ENCODE measurements around the gene HYI. TPM values are rescaled to one million over a fixed set of nuclear protein-coding genes. Genes with fewer than 3 reads are reported as not detected.
"Not testable (repeated sequence)": the region's sequence is repeated elsewhere in the genome, so short reads cannot be mapped to it uniquely, and the experiment has no call there.

HYI gene
- total RNA-seq, 1 donor from 2014 or later = 23.4 TPM

DNA sequence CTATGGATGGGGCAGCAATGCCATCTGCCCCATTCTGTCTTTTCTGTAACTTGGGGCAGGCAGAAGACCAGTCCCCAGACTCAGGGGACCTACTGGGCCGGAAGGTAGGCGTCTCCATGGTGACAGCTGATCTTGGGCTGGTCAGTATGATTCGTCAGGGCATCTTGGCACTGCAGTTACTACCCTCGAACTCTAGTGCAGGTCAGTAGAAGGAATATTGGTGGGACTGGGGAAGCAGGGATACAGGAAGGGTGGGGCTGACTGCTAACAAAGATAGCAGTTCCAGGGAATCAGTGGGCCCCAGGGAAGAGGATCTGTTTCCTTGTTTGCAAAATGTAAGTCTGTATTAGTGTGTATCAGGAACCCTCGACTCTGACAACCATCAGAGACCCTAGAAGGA, 37.8 kb downstream of the HYI start:
- no peak for DNase-seq
- intact Hi-C loops (cut with micrococcal nuclease) = loop anchor here (10.0 kb wide), 1 partner anchor 191 kb away; no protein-coding TSS in a partner anchor
- peak; percentile 15 for ATAC-seq

DNA sequence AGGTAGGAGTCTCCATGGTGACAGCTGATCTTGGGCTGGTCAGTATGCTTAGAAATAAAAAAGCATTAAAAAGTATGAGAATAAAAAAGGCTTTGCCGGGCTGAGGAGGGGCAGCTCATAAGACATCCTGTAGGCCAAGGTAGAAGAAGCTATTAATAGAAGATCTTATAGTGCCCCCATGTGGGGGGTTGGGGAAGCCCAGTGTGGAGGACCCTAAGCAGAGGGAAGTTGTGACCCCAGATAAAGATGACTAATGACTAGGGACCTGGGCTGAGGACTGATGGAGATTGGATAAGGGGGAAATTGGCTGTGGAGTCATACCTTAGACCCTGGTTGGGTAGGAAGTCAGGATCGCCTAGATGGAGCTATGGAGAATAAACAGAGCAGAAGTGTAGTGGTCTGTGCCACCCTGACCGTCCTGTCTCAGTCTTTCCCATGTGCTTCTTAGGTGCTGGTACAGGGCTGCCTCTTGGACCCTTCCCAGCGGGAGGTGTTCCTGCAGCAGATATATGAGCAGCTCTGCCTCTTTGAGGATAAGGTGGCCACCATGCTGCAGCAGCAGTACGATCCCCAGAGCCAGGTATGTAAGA, 39.0 kb downstream of the HYI start:
- ATAC-seq (peak; percentile 84), DNase-seq (peak; percentile 44)
- intact Hi-C loops (cut with micrococcal nuclease) = loop anchor here (10.0 kb wide), 1 partner anchor 190 kb away; no protein-coding TSS in a partner anchor

- ATAC-seq, DNase-seq: not testable (repeated sequence)
- intact Hi-C loops (cut with micrococcal nuclease) = loop anchor here (10.0 kb wide), 1 partner anchor 189 kb away; no protein-coding TSS in a partner anchor
Observed at GRCh38 chr1:43413426-43413825, 40.3 kb downstream of the HYI start.

DNA sequence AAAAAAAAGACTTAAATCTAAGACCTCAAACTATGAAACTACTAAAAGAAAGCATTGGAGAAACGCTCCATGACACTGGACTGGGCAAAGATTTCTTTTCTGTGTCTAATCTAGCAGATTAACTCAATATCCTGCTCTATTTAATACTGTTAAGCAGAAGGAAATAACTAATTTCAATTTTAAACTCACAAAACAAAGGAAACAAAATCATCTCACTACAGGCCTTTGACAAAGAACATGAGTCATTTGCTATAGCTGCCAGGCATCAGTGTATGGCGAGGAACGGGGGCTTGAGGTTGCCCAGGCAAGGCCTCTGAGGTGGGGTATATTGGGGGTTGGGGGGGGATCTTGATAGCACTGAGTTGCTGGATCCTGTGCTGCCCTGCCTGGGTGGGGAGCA, 43.2 kb downstream of the HYI start:
- intact Hi-C loops (cut with micrococcal nuclease) = loop anchor here (10.0 kb wide), 1 partner anchor 186 kb away; no protein-coding TSS in a partner anchor
- DNase-seq (no peak), ATAC-seq (no peak)

GRCh38 chr1:43405876-43406234, 47.9 kb downstream of the HYI start:
- intact Hi-C loops (cut with micrococcal nuclease) = no loop called here
- ATAC-seq = no peak
- DNase-seq = no peak

DNA sequence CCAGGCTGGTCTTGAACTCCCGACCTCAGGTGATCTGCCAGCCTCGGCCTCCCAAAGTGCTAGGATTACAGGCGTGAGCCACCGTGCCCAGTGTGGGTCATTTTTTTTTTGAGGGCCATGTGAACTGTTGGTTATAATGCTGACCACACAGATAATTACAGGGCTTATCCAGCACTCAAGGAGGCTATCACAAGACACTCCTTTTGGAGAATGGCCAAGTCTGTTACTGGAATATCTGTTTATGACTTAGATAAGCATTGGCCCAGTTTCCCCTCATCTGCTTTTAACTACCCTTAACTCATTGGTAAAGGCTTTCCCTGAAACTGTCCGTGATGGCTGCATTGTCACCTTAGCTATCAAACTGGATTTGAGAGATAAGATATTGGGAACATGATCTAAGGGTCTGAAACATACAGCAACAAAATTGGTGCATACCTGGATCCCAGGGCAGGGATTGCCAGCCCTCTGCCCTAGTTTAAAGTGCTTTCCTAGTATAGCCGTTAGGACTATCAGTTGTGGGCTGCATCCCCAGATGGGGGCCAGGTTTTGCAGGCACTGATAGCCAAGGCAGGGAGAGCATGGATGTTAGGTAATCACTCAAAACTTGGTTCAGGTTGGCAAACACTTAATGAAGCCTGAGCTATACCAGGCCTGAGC, 48.4 kb downstream of the HYI start:
- no peak for DNase-seq
- ATAC-seq = peak; percentile 67
- intact Hi-C loops (cut with micrococcal nuclease) = no loop called here

- no peak for DNase-seq
- intact Hi-C loops (cut with micrococcal nuclease) = no loop called here
- ATAC-seq = no peak
Observed at GRCh38 chr1:43404353-43404752, 49.4 kb downstream of the HYI start.

- no peak for ATAC-seq
- DNase-seq = no peak
- intact Hi-C loops (cut with micrococcal nuclease) = no loop called here
Observed at GRCh38 chr1:43402089-43402865, 51.5 kb downstream of the HYI start.

Small RNA genes lying within 50 kb of the gene (microRNA-seq; reads per million reads assigned to microRNA genes)
- gene MIR6735 (ENCODE audit: borderline number of aligned reads) = not detected

Other genes with a start within 250 kb of the HYI start
- not detected for gene TMEM125, start 183.9 kb downstream of the HYI start, total RNA-seq
- gene C1orf210, start 168.3 kb downstream of the HYI start, total RNA-seq = not detected
- gene TIE1, start 152.9 kb downstream of the HYI start, total RNA-seq = 21.9 TPM
- gene MPL, start 116.1 kb downstream of the HYI start, total RNA-seq = 0.40 TPM
- 1.3 TPM for gene CDC20, start 95.0 kb downstream of the HYI start, total RNA-seq
- 30.2 TPM for gene ELOVL1, start 85.9 kb downstream of the HYI start, total RNA-seq
- gene MED8, start 64.1 kb downstream of the HYI start, total RNA-seq = 16.0 TPM
- gene SZT2, start 64.0 kb downstream of the HYI start, total RNA-seq = 27.0 TPM
- gene PTPRF, start 77.0 kb upstream of the HYI start, total RNA-seq = 7.0 TPM
- 17.5 TPM for gene KDM4A, start 196.2 kb upstream of the HYI start, total RNA-seq

Data from left ventricle myocardium superior (tissue), 1 donor.